Endodermal cell (in vitro differentiated cells): ENCODE results near the gene BANP. TPM values are rescaled to one million over a fixed set of nuclear protein-coding genes. Genes with fewer than 3 reads are reported as not detected.

Source experiments
- DNase-seq: peaks from one replicate; pipeline ENCODE4 v3.0.0-alpha.2; 2017
- H3K27ac ChIP-seq: 2 replicates; pipeline ENCODE4 v1.5.1; 2013; ENCODE audit warnings: mild to moderate bottlenecking, low read depth, low read length, moderate library complexity
- H3K27me3 ChIP-seq: 2 replicates; pipeline ENCODE4 v1.6.1; 2013; ENCODE audit warnings: mild to moderate bottlenecking, low read length, moderate library complexity; ENCODE audit not compliant: insufficient read depth, control insufficient read depth, poor library complexity, severe bottlenecking
- H3K36me3 ChIP-seq: 2 replicates; pipeline ENCODE4 v1.7.0; 2013; ENCODE audit warnings: mild to moderate bottlenecking, low read length, moderate library complexity; ENCODE audit not compliant: control insufficient read depth, insufficient read depth
- H3K4me1 ChIP-seq: one replicate; pipeline ENCODE4 v1.7.0; 2013; ENCODE audit warnings: low read length; ENCODE audit not compliant: control insufficient read depth, insufficient read depth
- H3K4me3 ChIP-seq: 2 replicates; pipeline ENCODE4 v1.5.1; 2013; ENCODE audit warnings: mild to moderate bottlenecking, low read length, moderate library complexity
- H3K9ac ChIP-seq: 2 replicates; pipeline ENCODE4 v1.6.1; 2013; ENCODE audit warnings: mild to moderate bottlenecking, low read length, moderate library complexity; ENCODE audit not compliant: poor library complexity, severe bottlenecking; ENCODE audit errors: extremely low read depth
- H3K9me3 ChIP-seq: 2 replicates; pipeline ENCODE4 v1.6.1; 2013; ENCODE audit warnings: mild to moderate bottlenecking, low read length, moderate library complexity; ENCODE audit not compliant: control insufficient read depth
- H3K27ac Mint-ChIP-seq: 2 replicates; pipeline ENCODE4 v1.8.0; 2020; ENCODE audit warnings: mixed read lengths
- H3K27me3 Mint-ChIP-seq: 2 replicates; pipeline ENCODE4 v1.8.0; 2021; ENCODE audit warnings: mild to moderate bottlenecking, mixed read lengths; ENCODE audit not compliant: insufficient read depth
- H3K36me3 Mint-ChIP-seq: 2 replicates; pipeline ENCODE4 v1.8.0; 2020; ENCODE audit warnings: low read depth, mixed read lengths
- H3K4me1 Mint-ChIP-seq: 2 replicates; pipeline ENCODE4 v1.8.0; 2020; ENCODE audit warnings: mixed read lengths
- H3K4me3 Mint-ChIP-seq: 2 replicates; pipeline ENCODE4 v1.8.0; 2020; ENCODE audit warnings: mild to moderate bottlenecking, moderate library complexity, mixed read lengths
- H3K9me3 Mint-ChIP-seq: 2 replicates; pipeline ENCODE4 v1.8.0; 2020; ENCODE audit warnings: mild to moderate bottlenecking, mixed read lengths
- CTCF ChIP-seq: fragments of 200-600 bp; sonication (generic); conservative IDR thresholded peaks from 2 replicates; pipeline ENCODE4 v1.5.0; 2021; ENCODE audit warnings: antibody characterized with exemption, mild to moderate bottlenecking
- WGBS, 2 experiments: methylation state at CpG; one replicate each; pipeline versions ENCODE4 v1.1.5 to v1.1.7; 2013; ENCODE audit warnings: missing lambda C conversion rate in 2 of 2, mixed read lengths in 1 of 2; ENCODE audit not compliant: insufficient coverage in 1 of 2, insufficient read length in 1 of 2; 5-methylcytosine and 5-hydroxymethylcytosine counted together
- total RNA-seq, 2 donors: library from RNA; stranded (reverse); fragmentation: NEBNext Ultra II Directional in 1 of 2; extraction: Animal tissue kit (Norgen Biotek cat#: 25700) in 1 of 2; gene quantifications; 2 replicates in 1 of 2; 3 replicates in 1 of 2; pipeline ENCODE4 v1.2.1, GENCODE V29; 2021

Gene BANP
- total RNA-seq, 2 donors from 2014 or later, result 39.5 to 45.5 TPM

- Histone ChIP-seq H3K9ac (no peak overlapping the region), H3K9me3 (no peaks in the 10 kb centered on the region), H3K4me1 (no peaks in the 10 kb centered on the region), H3K27me3 (no peaks in the 10 kb centered on the region), H3K27ac (no peak overlapping the region), H3K4me3 (no peak overlapping the region), H3K36me3 (no peaks in the 10 kb centered on the region)
- Mint-ChIP-seq H3K27me3 (no peaks in the 10 kb centered on the region), H3K27ac (no peak overlapping the region), H3K4me1 (no peaks in the 10 kb centered on the region), H3K4me3 (no peak overlapping the region), H3K36me3 (peaks cover 49% of the 10 kb centered on the region), H3K9me3 (peaks cover 9% of the 10 kb centered on the region)
- no peak for TF ChIP-seq CTCF
- WGBS, 2 experiments, result 88 to 92% methylated on average over 7 to 30 of the region's 30 CpGs
- no peak for DNase-seq
Observed at GRCh38 chr16:88077328-88078108, 126.3 kb downstream of the BANP start.

GRCh38 chr16:88078111-88078775, 127.0 kb downstream of the BANP start:
- Mint-ChIP-seq H3K27me3 (no peaks in the 10 kb centered on the region), H3K9me3 (peaks cover 9% of the 10 kb centered on the region), H3K36me3 (peaks cover 50% of the 10 kb centered on the region), H3K4me1 (no peaks in the 10 kb centered on the region), H3K27ac (no peak overlapping the region), H3K4me3 (no peak overlapping the region)
- Histone ChIP-seq H3K36me3 (no peaks in the 10 kb centered on the region), H3K27ac (no peak overlapping the region), H3K27me3 (no peaks in the 10 kb centered on the region), H3K4me1 (no peaks in the 10 kb centered on the region), H3K9ac (no peak overlapping the region), H3K9me3 (no peaks in the 10 kb centered on the region), H3K4me3 (no peak overlapping the region)
- DNase-seq, result no peak
- TF ChIP-seq CTCF, result no peak
- 95 to 96% methylated on average over 15 to 17 of the region's 17 CpGs for WGBS, 2 experiments

GRCh38 chr16:88083582-88083981, 132.3 kb downstream of the BANP start:
- 94% methylated on average over 9 of the region's 9 CpGs; no CpG with 5 or more reads in 1 of the 2 experiments for WGBS, 2 experiments
- H3K4me1 ChIP-seq, result no peaks in the 10 kb centered on the region
- H3K9me3 ChIP-seq, result no peaks in the 10 kb centered on the region
- H3K36me3 Mint-ChIP-seq, result peaks cover 31% of the 10 kb centered on the region
- peaks cover 7% of the 10 kb centered on the region for H3K9me3 Mint-ChIP-seq
- H3K4me1 Mint-ChIP-seq, result no peaks in the 10 kb centered on the region
- no peak overlapping the region for H3K27ac ChIP-seq
- no peaks in the 10 kb centered on the region for H3K36me3 ChIP-seq
- DNase-seq, result no peak
- H3K27ac Mint-ChIP-seq, result peak overlapping the region; percentile 1
- no peak overlapping the region for H3K9ac ChIP-seq
- H3K27me3 ChIP-seq, result no peaks in the 10 kb centered on the region
- no peak overlapping the region for H3K4me3 ChIP-seq
- H3K27me3 Mint-ChIP-seq, result no peaks in the 10 kb centered on the region
- no peak overlapping the region for H3K4me3 Mint-ChIP-seq
- TF ChIP-seq CTCF, result no peak
